Measurements from ENCODE around the gene SFT2D3. TPM values are rescaled to one million over a fixed set of nuclear protein-coding genes. Genes with fewer than 3 reads are reported as not detected.

The SFT2D3 gene
- total RNA-seq, 2 donors from 2014 or later, result 6.0 to 7.5 TPM

- Histone ChIP-seq H3K9me3 (no peaks in the 10 kb centered on the region), H3K4me3 (no peak overlapping the region), H3K27me3 (no peaks in the 10 kb centered on the region), H3K9ac (ENCODE audit: low read depth in 2 of 2, low read length in 2 of 2) (no peak overlapping the region), H3K36me3 (no peaks in the 10 kb centered on the region), H3K27ac (no peak overlapping the region), H3K4me1 (no peaks in the 10 kb centered on the region)
- intact Hi-C loops (cut with DNase I), result no loop called here
- DNase-seq, result no peak
- no peak for TF ChIP-seq CTCF (IDR thresholded peaks at IDR 0.05)
Measured at GRCh38 chr2:127681976-127682857, 19.1 kb upstream of the SFT2D3 start.

- Histone ChIP-seq H3K9me3 (no peaks in the 10 kb centered on the region), H3K36me3 (no peaks in the 10 kb centered on the region), H3K4me3 (no peak overlapping the region), H3K27ac (no peak overlapping the region), H3K4me1 (no peaks in the 10 kb centered on the region), H3K9ac (ENCODE audit: low read depth in 2 of 2, low read length in 2 of 2) (no peak overlapping the region), H3K27me3 (no peaks in the 10 kb centered on the region)
- intact Hi-C loops (cut with DNase I), result no loop called here
- TF ChIP-seq CTCF (IDR thresholded peaks at IDR 0.05), result no peak
- DNase-seq, result no peak
Measured at GRCh38 chr2:127683056-127683455, 18.2 kb upstream of the SFT2D3 start.

GRCh38 chr2:127683757-127684156, 17.5 kb upstream of the SFT2D3 start:
- intact Hi-C loops (cut with DNase I), result no loop called here
- no peak for TF ChIP-seq CTCF (IDR thresholded peaks at IDR 0.05)
- no peak for DNase-seq

GRCh38 chr2:127685410-127686080, 15.8 kb upstream of the SFT2D3 start:
- Histone ChIP-seq H3K4me3 (no peak overlapping the region), H3K9me3 (no peaks in the 10 kb centered on the region), H3K4me1 (no peaks in the 10 kb centered on the region), H3K27ac (no peak overlapping the region), H3K9ac (ENCODE audit: low read depth in 2 of 2, low read length in 2 of 2) (no peak overlapping the region), H3K27me3 (no peaks in the 10 kb centered on the region), H3K36me3 (no peaks in the 10 kb centered on the region)
- no peak for TF ChIP-seq CTCF (IDR thresholded peaks at IDR 0.05)
- DNase-seq, result no peak
- intact Hi-C loops (cut with DNase I), result no loop called here

More at GRCh38 chr2:127683757-127684156, 17.5 kb upstream of the SFT2D3 start:
- no peaks in the 10 kb centered on the region for H3K36me3 ChIP-seq
- H3K9me3 ChIP-seq, result no peaks in the 10 kb centered on the region
- H3K27ac ChIP-seq, result peak overlapping the region; percentile 9
- H3K27me3 ChIP-seq, result no peaks in the 10 kb centered on the region
- H3K4me3 ChIP-seq, result no peak overlapping the region
- H3K4me1 ChIP-seq, result no peaks in the 10 kb centered on the region
- H3K9ac ChIP-seq (ENCODE audit: low read depth in 2 of 2, low read length in 2 of 2), result no peak overlapping the region

GRCh38 chr2:127688405-127688804, 12.9 kb upstream of the SFT2D3 start:
- Histone ChIP-seq H3K9ac (ENCODE audit: low read depth in 2 of 2, low read length in 2 of 2) (no peak overlapping the region), H3K27me3 (no peaks in the 10 kb centered on the region), H3K9me3 (no peaks in the 10 kb centered on the region), H3K4me3 (no peak overlapping the region), H3K4me1 (no peaks in the 10 kb centered on the region), H3K27ac (no peak overlapping the region), H3K36me3 (no peaks in the 10 kb centered on the region)
- intact Hi-C loops (cut with DNase I), result no loop called here
- DNase-seq, result no peak
- TF ChIP-seq CTCF (IDR thresholded peaks at IDR 0.05), result no peak
